Measurements from ENCODE around the gene UAP1L1. TPM values are rescaled to one million over a fixed set of nuclear protein-coding genes. Genes with fewer than 3 reads are reported as not detected.

The UAP1L1 gene
- total and polyA plus RNA-seq, 2 of the 8 experiments (the other 6 are each of a cell fraction or from before 2014, with no cell fraction given): 2.0 to 5.4 TPM

DNA sequence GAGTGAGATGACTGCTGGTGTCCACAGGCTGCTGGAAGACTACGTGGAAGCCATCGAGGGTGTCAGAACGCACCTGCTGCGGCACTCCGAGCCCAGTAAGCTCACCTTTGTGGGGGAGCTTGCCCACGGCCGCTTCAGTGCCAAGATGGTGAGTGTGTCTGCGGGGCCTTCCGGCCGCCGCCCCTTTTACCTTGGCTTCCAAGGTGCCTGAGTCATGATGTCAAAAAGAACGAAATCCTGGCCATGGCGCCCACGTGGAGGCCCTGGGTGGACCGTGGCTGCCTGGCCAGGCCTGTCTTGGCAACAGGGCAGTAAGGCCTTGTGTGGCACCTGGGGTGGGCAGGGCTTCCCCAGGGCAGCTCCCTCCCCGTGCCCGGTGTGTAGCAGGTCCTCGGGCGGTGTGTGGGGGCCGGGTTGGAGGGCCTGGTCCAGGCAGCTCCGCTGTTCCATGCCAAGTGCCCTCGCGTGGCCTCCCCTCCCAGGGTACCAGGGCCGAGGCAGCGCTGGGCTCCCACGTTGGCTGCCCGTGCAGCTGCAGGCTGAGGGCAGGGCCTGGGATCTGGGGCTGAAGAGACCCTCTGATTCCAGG is 29.4 kb downstream of the UAP1L1 start (continued):
- TF ChIP-seq CBX8 (IDR thresholded peaks at IDR 0.05; ENCODE audit: borderline replicate concordance, low read depth, low read length): no peak
- TF ChIP-seq SIN3A (conservative IDR thresholded peaks at IDR 0.05 in 1 of 2, IDR thresholded peaks at IDR 0.05 in 1 of 2; ENCODE audit: low read depth in 1 of 2, low read length in 2 of 2): no peak
- no peak for TF ChIP-seq CHD1 (IDR thresholded peaks at IDR 0.05; ENCODE audit: low read depth, low read length)
- no peak for TF ChIP-seq NANOG (IDR thresholded peaks at IDR 0.05; ENCODE audit: insufficient read depth, low read depth, low read length, poor library complexity, severe bottlenecking)
